ENCODE data around the gene SCN3B.

SCN3B gene

DNA sequence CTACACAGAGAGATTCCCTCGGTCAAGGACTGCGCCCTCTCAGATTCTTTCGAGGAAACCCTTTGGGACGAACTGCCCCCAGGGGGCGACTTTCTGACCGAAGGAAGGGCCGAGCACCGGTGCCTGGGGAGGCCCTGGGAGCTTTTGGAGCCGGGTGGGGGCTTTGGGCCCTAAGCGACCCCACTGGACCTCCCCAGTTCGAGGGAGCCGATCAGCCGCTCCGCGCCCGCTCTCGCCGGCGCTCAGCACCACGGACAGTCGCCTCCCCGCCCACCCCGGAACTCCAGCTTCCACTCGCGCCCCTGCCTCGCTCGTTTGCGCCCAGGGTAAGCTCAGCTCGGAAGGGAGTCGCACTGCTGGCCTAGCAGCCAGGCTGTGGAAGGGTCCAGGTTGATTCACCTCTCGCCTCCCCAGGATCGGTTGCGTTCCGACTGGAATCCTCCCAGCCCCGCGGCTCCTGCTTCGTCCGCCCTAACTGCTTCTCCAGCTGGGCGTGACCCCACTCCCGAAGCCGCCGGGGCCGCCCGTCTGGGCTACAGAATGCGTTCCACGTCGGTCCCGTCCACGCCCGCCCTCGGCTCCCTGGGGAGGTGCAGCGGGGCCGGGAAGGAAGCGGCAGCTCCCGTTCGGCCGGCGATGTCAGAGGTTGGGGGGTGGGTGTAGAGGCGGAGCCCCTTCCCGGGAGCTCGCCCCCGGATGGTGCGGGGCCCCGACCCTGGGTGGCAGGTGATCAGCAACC lies 428 bp downstream of the SCN3B start:
- DNase-seq: no peak

DNA sequence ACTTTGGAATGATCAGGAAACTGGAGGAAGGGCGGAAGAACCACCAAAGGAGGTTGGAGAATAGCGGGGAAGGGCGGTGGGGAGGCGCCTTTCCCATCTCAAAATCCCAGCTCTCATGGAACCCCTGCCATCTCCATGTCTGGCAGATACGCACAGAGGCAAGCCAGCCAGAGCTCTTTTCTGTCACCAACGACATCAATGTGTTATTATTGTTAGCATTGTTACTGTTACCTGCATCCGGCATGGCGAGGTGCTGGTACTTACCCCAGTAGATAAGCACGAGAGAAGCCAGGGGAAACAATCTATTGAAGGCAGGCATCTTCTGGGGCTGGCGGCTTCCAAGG lies 969 bp downstream of the SCN3B start:
- no peak for DNase-seq

DNA sequence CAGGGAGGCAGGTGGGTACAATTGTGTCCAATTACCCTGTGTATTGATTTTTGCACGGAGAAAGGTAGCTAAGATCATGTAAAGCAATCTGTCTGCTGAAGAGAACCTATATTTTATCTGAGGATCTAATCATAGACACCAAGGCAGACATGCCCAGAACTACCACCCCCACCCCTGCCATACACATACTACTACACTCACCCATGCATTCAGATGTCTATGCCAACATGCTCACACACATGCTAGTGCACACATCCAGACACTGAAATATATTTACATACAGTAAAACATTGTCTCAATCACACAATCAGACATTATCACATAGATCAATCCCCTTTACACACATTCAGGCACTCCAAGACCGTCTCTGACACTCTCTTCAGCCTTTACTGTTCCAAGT lies 1.8 kb downstream of the SCN3B start:
- DNase-seq: no peak

- no peak for DNase-seq
These were observed 3.5 kb downstream of the SCN3B start for GRCh38 chr11:123650901-123651300.

GRCh38 chr11:123645286-123645975 lies 9.0 kb downstream of the SCN3B start:
- DNase-seq: no peak

DNA sequence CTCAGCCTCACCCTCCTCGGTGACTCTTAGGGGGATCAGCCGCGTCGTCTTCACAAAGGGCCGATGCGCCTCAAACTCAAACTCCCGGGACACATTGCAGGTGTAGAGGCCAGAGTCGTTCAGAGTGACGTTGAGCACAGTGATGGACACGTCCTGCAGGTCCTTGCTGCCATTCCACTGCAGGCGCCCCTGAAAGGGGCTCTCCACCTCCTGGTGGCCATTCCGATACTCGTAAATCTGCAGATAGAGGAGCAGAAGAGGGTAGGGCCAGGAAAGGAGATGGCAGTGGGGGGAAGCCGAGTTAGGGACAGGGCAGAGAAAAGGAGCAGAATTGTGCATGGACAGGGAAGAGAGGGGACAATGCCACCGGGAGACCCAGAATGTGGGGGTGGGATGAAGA lies 12.0 kb downstream of the SCN3B start:
- DNase-seq: no peak

DNA sequence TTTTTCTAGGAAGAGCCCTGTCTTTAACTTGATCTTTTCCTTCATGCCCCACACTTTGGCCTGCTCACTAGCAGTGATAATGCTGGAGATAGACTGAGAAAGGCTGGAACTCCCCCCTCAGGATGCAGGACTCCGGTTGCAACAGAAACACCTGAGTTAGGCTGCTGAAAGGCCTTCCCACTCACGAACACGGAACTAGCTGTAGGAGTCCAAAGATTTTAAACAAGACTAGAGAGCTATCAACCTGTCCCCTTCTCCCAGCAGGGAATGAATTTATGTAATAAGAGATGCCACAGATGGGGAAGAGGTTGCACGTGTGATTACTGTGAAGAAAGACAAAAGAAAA lies 13.0 kb downstream of the SCN3B start:
- DNase-seq: no peak

DNA sequence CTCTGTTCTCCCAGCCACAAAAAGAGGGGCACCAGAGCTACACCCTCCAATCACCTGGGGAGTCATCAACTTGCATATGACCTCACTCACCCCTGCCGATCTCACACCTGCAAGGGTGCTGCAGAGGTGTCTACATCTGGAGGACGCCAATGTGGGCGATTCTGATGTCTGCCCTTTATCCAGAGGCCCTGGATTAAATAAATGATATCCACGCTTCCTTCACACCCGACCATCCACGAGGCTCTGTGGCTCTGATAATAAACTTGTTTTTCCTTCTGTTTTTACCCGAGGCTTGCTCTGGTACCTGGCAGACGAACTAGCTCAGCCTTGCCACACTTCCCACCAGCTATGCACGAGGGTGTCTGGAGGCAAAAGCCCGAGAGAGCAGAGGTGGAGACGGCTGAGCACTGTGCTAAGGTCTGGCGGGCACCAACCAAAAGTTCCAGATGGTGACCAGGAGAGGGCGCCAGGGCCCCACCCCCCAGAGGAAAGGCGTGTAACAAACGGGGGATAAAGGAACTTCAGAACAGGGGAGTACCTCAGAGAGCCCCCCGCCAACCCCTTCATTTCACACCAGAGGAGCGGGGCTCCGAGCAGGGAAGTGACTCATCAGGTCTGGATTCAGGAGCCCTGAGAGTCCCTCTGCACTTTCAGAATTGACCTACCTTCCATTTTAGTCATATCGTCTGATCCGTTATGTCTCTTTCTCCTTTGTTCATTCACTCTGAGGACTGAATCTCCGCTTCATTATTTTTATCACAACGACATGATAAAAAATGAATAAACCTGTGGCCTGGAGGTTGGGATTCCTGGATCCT lies 13.5 kb downstream of the SCN3B start:
- DNase-seq: no peak

GRCh38 chr11:123640029-123640428 lies 14.4 kb downstream of the SCN3B start:
- DNase-seq: no peak

DNA sequence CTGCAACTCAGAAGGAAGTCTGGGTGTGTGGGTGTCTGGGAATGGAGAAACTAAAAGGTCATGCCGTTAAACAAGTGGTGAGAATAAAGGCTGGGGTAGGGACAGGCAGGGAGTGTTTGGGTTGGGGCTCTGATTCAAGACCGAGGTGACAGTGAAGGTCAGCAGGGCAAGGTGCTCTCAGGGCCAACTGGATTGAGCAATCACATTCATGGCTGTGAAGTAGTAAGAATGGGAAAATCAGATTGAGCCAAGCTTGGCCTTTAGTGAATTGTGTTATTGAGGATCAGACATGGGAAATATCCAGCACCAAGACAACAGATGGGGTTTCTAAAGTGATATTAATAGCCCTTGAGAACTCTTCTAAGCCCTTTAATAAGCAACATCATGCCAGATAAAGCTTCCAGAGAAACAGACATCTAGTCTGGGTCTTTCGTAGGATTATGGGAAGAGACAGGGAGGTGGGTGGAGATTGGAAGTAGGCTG lies 24.3 kb downstream of the SCN3B start:
- no peak for DNase-seq

- DNase-seq: no peak
These were observed 25.3 kb downstream of the SCN3B start for GRCh38 chr11:123628936-123629683.

DNA sequence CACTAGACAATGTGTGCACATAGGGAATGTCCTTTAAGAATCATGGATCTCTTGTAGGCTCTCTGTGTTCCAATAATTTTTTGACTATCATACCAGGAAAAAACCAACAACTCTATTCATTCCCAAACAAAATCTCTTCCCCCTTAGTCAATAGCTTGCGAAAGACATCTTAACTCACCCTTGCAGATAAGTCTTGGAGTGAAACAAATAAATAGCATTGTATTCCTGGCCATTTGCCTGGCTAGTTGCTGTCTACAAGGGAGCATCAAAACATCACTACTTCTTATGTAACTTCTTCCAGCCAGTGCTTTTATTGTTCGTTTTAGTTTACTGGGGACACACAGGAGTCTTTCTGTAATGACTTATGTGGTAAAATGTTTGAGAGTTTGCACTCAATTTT lies 29.4 kb downstream of the SCN3B start:
- no peak for DNase-seq

- DNase-seq: no peak
These were observed 31.8 kb downstream of the SCN3B start for GRCh38 chr11:123622576-123622975.

DNA sequence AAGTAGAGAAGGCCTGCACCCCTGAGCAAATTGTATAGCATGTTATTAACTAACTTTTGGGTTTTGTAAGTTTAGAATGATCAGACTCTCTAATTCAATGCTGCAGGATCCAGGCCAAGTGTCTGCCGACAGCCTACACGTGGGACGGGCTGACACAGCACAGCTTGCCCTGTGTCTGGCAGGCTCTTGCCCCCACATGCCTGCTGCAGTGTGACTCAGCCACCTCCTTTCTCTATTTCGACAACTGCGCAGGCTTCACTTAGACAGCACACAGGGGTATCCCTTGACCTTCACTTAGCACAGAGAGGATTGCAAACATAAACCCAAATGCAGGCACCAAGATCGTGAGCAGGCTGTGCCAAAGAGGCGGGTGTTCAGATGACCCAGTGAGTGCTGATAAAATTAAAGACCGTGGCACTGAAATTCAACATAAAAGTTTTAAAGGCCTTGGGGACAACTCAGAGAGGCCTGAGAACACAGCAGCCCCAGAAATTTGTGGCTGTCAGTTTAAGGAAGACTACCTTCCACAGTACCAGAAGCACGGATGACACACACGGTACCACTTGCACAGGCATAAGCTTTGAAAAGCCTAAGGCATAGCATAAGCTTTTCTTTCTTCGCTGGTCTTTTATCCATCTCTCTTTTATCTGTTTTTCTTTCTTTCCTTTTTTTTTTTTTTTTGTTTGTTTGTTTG lies 37.8 kb downstream of the SCN3B start:
- no peak for DNase-seq

GRCh38 chr11:123611698-123612097 lies 42.7 kb downstream of the SCN3B start:
- no peak for DNase-seq

GRCh38 chr11:123608945-123609344 lies 45.5 kb downstream of the SCN3B start:
- no peak for DNase-seq

- DNase-seq: no peak
These were observed 46.1 kb downstream of the SCN3B start for GRCh38 chr11:123608371-123608770.

GRCh38 chr11:123607781-123608180 lies 46.6 kb downstream of the SCN3B start:
- no peak for DNase-seq

- no peak for DNase-seq
These were observed 50.8 kb downstream of the SCN3B start for GRCh38 chr11:123603666-123604065.

DNA sequence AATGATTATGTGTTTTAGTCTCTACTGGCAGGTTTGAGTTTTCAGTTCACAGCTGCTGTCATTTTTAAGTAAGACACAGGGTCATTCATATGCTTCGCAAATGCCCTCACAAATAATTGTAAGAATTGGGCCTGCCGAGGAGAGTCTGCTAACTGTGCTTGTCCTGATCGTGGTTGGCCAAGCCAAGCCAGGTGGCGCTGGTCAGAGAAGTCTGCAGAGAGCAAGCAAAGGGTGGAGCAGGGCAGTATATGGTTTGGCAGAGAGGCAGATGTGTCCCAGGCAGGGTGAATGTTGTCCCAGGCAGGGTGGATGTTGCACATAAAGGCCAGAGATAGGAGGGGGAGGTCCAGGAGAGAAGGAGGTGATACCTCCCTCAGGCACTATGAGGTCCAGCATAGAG lies 52.7 kb downstream of the SCN3B start:
- no peak for DNase-seq

- no peak for DNase-seq
These were observed 53.3 kb downstream of the SCN3B start for GRCh38 chr11:123601136-123601535.

DNA sequence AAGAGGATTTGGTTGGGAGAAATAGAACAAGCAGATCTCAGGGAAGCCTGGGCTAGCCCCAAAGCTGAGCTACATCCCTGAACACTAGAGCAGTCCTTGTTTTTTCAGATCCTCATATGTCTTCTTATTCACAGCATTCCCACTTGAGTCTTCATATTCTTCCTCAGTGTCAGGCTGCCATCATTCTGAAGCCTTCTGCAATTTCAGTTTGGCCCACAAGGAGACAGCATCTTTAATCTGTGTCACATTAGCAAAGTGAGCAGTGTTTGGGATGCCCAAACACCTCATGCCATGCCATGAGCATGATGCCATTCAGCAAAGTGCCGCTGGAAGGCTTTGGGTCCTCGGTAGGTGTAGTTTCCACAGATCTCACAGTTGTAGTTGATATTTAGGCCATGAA lies 56.6 kb downstream of the SCN3B start:
- DNase-seq: no peak

GRCh38 chr11:123594921-123595320 lies 59.5 kb downstream of the SCN3B start:
- no peak for DNase-seq

Data from NCI-H2107 (cell line).